GM18868 (cell line): Measurements from ENCODE around the gene HDAC10.

Experiments used
- ATAC-seq: cut with Tn5 transposase; IDR thresholded peaks from one replicate; pipeline ENCODE4 v1.9.1; 2021; ENCODE audit warnings: mild to moderate bottlenecking, moderate library complexity; ENCODE audit not compliant: unreplicated experiment

HDAC10 gene

GRCh38 chr22:50243685-50244419 is 7.2 kb downstream of the HDAC10 start:
- no peak for ATAC-seq

DNA sequence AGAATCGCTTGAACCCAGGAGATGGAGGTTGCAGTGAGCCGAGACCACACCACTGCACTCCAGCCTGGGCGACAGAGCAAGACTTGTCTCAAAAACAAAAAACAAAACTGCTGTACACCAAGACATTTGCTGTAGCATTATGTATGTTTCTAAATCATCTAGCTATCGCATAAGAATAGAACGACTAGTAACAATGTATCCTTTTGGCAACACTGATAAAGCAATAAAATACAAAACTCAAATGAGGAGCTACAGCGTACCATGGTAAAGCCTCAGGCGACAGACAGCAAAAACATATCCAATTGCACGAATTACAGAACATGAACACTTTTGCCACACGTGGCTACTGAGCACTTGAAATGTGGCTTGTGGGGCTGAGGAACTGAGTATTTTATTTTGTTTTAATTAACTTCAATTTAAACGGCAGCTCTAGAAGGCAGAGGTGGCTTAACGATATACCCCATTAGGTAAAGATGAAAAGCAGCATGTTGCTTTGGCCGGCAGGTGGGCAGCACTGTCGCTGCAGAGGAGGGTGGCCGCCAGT is 8.6 kb downstream of the HDAC10 start:
- ATAC-seq: no peak

GRCh38 chr22:50238755-50239154 is 12.3 kb downstream of the HDAC10 start:
- no peak for ATAC-seq

- no peak for ATAC-seq
Measured at GRCh38 chr22:50236731-50237409, 14.2 kb downstream of the HDAC10 start.

DNA sequence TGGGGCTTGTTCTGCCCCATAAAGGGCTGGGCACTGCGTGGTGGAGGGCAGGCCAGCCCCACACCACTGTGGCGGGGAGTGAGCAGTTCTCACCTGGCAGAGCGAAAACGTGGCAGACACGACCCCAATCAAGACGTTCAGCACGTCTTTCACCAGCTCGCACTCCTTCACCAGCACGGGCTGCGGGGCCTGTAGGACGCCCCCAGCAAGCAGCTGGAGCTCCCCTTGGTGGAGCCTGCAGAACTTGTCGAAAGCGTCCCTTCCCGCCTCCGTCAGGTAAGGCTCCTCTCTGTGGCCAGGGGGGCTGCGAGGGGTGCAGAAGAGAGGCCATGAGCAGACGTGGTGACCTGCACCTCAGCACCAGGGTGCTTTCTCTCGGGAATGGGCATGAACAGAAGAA is 17.8 kb downstream of the HDAC10 start:
- no peak for ATAC-seq

GRCh38 chr22:50232481-50233151 is 18.4 kb downstream of the HDAC10 start:
- ATAC-seq: no peak

DNA sequence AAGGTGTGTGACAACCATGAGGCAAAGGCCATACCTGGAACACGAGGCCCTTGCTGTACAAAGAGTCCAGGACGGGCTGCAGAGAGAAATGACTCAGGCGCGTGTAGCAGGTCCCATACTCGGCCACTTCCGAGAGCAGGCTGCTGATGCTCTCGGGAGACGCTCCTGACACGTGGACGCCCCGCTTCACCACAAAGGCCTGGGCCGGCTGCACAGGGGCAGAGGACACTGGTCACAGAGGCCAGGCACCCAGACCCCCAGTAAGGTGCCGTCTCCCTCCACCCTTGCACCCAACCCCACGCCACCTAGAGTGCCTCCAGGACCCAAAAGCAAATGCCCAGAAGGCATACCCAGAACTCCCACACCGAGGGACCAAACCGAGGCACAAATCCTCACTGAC is 21.7 kb downstream of the HDAC10 start:
- ATAC-seq: no peak

GRCh38 chr22:50228366-50228765 is 22.7 kb downstream of the HDAC10 start:
- no peak for ATAC-seq

GRCh38 chr22:50227579-50228215 is 23.4 kb downstream of the HDAC10 start:
- no peak for ATAC-seq

- ATAC-seq: no peak
Measured at GRCh38 chr22:50226875-50227165, 24.2 kb downstream of the HDAC10 start.

GRCh38 chr22:50226063-50226874 is 24.8 kb downstream of the HDAC10 start:
- no peak for ATAC-seq

- ATAC-seq: no peak
Measured at GRCh38 chr22:50225200-50225969, 25.7 kb downstream of the HDAC10 start.

DNA sequence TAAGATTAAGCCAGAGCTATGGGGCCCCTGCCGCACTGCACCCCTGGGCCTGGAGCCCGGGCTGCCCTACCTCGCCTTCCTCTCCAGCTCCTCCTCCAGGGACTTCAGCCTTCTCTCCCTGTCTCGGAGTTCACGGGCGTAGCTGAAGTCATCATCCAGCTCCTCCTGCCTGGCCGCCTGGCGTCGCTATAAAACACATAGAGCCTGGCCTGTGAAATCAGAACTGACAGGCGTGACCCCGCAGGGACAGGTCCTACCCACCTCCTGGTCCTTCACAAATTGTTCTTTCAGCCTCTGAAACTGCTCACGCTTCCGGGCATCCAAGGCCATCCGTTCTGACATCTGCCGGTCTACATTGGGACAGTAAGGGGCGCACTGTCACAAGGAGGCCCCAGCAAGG is 27.0 kb downstream of the HDAC10 start:
- no peak for ATAC-seq

DNA sequence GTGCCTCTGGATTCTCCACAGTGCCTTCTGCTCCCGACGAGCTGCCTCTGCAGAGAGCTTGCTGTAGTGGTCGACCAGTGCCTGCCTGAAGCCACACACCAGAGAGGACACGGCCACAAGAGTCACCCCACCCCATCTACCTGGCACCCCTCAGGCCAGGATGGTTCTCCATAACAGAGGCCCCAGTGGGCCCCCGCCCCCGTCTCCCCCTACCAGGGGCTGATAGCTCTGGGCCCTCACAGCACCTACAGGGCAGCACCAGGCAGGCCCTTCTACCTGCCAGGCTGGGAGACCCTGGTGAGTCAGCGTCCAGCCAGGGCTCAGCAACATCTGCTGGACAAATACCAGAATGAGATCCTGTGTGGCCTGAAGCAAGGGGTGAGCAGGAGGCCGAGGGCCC is 28.6 kb downstream of the HDAC10 start:
- ATAC-seq: no peak

DNA sequence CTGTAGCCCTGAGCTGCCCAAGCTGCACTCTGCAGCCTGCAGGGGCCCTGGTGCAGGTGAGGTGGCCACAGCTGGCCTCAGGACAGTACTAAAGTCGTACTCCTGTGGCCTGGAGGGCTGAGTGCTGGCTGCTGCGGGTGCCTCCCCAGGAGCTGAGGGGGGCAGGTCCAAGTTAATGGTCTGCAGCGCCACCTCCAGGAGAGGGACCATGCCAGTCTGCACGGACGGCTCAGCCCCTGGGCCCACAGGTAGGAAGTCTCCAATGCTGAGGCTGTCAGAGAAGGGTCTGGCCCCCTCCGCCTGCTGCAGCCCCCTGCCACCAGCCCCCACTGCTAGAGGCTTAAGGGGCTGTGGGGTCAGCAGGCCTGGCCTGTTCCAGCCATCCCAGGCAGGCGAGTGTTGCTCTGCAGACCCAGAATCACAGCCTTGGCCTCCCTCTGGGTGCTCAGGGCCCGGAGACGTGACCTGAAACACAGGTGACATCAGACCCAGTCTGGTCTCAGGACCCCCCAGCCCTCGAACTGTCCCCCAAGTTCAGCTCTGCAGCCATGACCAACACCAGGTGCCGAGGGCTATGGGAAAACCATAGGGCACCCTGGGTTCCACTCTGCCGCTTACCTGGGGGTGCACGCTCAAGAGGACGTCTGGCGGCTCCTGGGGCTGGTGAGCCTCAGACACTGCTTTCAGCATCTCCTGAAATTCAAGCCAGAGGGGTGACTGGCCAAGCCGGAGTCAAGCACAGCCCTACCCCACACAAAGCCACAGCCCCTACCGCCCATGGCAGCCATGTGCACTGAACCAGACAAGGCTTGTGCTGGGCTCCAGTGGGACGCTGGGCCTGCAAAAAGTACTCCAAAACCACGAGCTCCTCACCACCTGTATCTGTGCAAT is 29.4 kb downstream of the HDAC10 start:
- ATAC-seq: no peak

GRCh38 chr22:50220603-50221409 is 30.3 kb downstream of the HDAC10 start:
- ATAC-seq: no peak

DNA sequence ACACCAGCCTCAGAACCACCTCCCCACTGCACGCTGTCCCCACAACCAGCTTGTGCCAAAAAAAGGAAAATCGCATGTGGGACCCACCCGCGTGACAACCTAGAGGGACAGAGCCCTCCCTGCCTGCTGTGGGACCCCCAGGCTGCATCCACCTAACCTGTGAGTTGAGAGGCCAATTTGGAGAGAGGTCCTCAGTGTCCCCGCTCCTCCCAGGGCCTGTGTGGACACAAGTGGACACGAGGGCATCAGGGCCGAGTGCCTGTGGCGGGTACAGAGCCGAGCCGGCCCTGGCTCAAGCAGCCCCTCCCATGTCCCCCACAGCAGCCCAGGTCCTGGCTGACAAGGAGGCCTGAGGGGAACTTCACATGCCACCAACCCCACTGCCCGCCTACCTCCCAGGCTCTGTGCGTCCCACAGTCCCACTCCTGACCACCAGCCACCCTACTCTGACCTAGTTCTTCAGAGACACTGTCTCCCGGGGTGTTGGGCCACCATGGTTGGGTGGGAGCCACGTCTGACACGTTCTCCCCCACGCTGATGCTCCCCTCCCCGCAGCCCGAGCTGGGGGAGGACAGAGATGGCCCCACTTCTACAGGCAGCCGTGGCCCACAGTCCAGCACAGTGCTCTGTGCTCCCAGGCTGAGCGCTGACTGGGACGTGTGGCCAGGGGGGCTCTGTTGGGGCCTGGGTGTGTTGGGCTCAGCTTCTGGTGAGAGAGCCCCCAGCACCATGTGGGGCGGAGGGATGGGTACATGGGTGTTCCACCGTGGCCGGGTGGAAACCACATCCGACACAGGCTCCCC is 31.1 kb downstream of the HDAC10 start:
- no peak for ATAC-seq
